ENCODE measurements around the gene DPH2.

DPH2 gene

GRCh38 chr1:43969416-43969745 lies 429 bp upstream of the DPH2 start:
- no peak for DNase-seq

- no peak for DNase-seq
These were observed 692 bp downstream of the DPH2 start for GRCh38 chr1:43970502-43970901.

GRCh38 chr1:43970911-43971310 lies 1.1 kb downstream of the DPH2 start:
- DNase-seq = no peak

GRCh38 chr1:43971336-43971980 lies 1.6 kb downstream of the DPH2 start:
- DNase-seq = no peak

- DNase-seq = no peak
These were observed 4.2 kb downstream of the DPH2 start for GRCh38 chr1:43973981-43974442.

GRCh38 chr1:43974443-43975248 lies 4.8 kb downstream of the DPH2 start, which contains the start of gene ATP6V0B:
Gene ATP6V0B (plus strand): TSS chr1:43974960. CDS start chr1:43975041, 81 bp downstream.
- DNase-seq = peak; percentile 97

DNA sequence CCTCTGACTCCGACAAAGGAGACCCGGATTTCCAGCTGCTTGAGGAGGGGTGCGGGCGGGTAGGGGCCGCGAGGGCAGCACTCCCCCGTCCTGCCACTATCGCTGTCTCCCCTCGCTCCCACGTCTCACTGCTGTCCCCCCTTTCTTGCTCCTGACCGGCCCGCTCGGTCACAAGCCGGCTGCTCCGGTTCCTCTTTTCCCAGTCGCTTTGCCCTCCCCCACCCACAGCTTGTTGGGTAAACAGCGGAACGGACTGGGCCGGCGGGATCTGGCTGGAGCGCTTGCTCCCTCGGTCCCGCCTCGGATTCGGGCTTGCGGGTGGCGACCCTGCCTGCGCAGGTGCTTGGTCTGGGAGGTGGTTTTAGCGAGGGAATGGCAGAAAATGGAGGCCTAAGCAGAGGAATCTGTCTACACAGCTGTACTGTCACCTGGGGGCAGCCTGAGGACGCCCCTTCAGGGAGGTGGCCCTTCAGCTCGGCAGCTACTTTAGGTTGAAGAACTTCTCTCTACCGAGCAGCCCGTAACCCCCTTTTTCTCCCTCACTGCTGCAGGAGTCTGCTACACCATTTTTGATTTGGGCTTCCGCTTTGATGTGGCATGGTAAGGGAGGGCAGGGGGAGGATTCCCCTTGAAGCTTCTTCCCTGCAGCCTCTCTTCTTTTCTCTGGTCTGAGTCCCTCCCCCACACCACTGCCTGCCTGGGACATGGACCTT lies 5.6 kb downstream of the DPH2 start:
- DNase-seq = no peak

- no peak for DNase-seq
These were observed 6.2 kb downstream of the DPH2 start for GRCh38 chr1:43976045-43976444.

DNA sequence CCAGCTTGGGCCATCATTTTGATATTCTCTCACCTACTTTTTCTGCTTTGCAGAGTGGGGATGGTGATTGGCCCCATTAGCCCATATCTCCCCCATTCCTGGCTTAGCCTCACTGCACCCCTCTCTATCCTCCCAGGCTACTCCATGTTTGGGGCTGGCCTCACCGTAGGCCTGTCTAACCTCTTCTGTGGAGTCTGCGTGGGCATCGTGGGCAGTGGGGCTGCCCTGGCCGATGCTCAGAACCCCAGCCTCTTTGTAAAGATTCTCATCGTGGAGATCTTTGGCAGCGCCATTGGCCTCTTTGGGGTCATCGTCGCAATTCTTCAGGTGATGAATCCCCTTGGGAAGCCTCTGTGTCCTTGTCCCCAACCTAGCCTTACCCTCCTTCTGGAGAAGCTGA lies 7.1 kb downstream of the DPH2 start:
- DNase-seq = no peak

DNA sequence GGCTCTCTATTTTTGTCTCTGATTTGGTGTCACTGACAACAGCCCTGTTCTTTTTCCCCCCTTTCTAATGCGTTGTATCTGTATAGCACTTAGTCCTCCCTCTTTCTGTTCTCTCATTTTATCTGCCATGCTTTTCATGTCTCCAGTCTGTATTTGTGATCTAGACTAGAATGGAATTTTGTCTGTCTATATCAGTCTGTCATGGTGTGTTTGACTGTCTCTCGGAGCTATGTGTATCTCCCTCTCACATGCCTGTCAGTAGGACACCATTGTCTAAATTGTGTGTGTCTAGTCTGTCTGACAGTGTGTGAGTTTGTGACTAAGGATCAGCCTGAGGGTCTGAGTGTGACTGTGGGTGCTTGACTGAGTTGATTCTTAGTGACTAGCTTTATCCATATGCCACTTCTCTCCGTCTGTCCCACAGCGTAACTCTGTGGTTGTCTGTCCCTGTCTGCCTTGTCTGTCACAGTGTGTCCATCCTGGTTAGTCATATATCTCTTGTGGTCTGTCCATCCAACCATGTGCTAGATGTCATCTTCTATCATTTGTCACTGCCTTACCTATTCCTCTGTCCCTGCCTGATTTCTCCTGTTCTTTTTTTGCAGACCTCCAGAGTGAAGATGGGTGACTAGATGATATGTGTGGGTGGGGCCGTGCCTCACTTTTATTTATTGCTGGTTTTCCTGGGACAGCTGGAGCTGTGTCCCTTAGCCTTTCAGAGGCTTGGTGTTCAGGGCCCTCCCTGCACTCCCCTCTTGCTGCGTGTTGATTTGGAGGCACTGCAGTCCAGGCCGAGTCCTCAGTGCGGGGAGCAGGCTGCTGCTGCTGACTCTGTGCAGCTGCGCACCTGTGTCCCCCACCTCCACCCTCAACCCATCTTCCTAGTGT lies 7.8 kb downstream of the DPH2 start:
- DNase-seq = no peak

GRCh38 chr1:43978264-43978550 lies 8.4 kb downstream of the DPH2 start:
- no peak for DNase-seq

DNA sequence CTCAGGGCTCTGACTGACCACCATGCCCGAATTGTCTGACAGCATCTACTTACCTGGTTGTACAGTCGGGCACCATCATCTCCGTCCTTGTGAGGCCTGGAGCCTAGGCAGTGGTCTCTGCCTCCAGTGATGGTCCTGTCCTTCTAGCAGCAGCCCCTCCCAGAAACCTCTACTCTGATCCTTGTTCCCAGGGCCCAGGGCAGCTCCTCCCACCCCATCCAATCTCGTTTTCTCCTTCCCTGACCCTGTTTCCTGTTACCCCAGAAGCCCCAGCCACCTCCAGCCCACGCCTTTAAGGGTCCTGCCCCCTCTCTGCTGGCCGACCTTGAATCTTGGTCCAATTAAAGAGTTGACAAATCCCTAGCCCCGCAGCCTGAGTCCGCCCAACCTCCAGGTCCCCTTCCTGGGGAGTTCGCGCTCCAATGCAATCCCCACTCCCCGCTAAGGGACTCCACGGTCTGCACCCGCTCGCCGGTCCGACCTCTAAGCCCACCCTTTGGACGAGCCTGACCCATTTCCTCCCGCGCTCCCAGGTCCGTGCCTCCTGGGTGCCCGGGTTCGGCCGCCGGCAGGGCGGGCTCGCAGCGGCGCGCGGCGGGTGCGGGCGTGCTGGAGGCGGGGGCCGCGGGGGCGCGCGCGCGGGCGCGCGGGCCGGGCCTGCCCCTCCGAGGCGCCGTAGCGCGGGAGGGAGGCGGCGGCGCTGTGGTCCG lies 8.9 kb downstream of the DPH2 start, which contains the start of gene B4GALT2:
B4GALT2 (plus strand) TSS at position 660 of the 710 bp plus-strand sequence. CDS start 1,951 bp downstream, outside the sequence.
- DNase-seq = no peak

GRCh38 chr1:43979261-43979527 lies 9.4 kb downstream of the DPH2 start:
- no peak for DNase-seq

- no peak for DNase-seq
These were observed 9.9 kb downstream of the DPH2 start for GRCh38 chr1:43979528-43980254.

DNA sequence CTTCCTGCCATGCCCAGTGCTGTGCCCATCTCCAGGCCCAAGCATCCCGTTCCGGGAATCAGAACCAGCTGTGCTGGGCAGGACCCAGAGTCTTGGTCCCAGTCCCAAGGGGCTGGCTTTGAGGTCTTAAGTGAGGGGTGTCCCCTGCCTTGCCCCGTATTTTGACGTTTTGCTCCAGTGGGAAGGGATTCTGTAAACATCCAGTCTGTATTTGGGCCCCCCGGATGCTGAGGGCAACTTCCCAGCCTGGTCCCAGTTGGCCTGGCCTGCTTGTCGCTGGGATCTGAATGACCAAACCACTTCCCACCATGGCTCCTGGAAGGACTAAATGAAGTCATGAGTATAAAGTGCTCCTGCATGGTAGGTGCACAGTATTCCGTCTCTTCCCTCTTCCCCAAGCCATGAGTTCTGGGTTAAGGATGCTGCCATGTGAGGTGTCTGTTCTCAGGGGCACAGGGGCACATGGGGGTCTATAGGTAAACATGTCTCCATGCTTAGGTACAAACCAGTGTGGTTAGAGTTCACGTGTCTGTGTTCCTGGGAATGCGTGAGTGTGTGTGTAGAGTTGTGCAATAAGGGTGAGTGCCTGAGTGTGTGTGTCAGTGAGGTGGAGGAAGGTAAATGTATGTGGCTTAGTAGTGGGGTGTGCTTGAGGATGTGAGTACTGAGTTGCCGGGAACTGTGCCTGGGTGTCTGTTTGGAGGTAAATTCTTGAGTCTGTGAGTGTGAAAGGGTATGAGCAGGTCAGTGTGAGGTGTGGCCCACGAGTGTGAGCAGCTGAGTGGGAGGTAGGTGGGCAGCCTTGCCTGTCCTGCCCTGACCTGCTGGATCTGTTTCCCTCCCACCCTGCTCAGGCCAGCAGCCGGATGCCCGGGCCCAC lies 10.7 kb downstream of the DPH2 start:
- DNase-seq = no peak

DNA sequence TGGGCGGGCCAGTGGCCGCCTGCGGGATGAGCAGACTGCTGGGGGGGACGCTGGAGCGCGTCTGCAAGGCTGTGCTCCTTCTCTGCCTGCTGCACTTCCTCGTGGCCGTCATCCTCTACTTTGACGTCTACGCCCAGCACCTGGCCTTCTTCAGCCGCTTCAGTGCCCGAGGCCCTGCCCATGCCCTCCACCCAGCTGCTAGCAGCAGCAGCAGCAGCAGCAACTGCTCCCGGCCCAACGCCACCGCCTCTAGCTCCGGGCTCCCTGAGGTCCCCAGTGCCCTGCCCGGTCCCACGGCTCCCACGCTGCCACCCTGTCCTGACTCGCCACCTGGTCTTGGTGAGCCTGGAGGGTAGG lies 11.3 kb downstream of the DPH2 start:
- DNase-seq = no peak

- no peak for DNase-seq
These were observed 11.8 kb downstream of the DPH2 start for GRCh38 chr1:43981636-43982035.

DNA sequence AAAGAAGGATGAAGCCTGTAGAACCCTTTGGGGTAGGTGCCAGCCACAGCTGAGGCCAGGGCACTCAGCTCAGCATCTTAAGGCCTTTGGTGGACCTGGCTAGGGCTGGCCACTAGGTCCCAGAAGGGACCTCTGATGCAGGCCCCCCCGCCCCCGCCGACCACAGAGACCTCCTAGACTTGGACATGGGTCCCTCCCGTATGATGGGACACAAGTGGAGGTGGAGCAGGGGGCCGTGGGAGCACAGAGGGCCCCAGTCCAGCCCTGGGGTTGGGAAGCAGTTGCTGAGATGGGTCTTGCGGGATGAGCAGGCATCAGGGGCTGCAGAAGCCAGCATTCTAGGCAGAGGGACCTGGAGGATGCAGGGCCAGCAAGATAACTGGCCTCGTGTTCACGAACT lies 12.4 kb downstream of the DPH2 start:
- DNase-seq = no peak

GRCh38 chr1:43982808-43983207 lies 13.0 kb downstream of the DPH2 start:
- no peak for DNase-seq

- DNase-seq = no peak
These were observed 13.6 kb downstream of the DPH2 start for GRCh38 chr1:43983253-43983899.
